COR-L47 (cell line): ENCODE data around the gene CCL7.

Experiments
- DNase-seq: peaks from one replicate; lab custom pipeline; 2025; lab: John Stamatoyannopoulos, UW

Gene CCL7

DNA sequence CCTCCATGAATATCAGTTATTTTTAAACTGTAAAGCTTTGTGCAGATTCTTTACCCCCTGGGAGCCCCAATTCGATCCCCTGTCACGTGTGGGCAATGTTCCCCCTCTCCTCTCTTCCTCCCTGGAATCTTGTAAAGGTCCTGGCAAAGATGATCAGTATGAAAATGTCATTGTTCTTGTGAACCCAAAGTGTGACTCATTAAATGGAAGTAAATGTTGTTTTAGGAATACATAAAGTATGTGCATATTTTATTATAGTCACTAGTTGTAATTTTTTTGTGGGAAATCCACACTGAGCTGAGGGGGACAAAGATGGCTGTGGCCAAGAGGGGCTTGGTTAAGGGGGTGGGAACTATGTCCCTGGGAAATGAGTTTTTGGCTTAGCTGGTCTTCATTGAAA lies 17.9 kb downstream of the CCL7 start:
- DNase-seq: no peak

DNA sequence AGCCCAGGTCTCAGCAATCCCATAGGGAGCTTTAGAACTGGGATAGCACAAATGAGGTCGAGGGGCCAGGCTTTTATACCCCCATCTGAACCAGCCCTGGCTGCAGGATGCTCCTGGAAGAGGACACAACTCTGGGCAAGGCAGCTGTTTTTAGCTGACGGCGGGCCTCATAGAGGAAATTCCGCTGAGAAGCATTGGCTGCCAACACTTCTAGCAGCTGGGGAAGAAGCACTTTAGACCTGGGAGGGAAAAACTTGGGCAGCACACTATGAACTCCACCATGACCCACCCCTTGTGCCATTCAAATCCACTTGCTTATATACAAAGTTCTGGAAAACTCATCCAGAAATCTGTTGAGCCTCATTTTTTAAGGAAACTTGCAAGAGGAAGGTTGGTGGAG lies 20.6 kb downstream of the CCL7 start:
- DNase-seq: no peak

DNA sequence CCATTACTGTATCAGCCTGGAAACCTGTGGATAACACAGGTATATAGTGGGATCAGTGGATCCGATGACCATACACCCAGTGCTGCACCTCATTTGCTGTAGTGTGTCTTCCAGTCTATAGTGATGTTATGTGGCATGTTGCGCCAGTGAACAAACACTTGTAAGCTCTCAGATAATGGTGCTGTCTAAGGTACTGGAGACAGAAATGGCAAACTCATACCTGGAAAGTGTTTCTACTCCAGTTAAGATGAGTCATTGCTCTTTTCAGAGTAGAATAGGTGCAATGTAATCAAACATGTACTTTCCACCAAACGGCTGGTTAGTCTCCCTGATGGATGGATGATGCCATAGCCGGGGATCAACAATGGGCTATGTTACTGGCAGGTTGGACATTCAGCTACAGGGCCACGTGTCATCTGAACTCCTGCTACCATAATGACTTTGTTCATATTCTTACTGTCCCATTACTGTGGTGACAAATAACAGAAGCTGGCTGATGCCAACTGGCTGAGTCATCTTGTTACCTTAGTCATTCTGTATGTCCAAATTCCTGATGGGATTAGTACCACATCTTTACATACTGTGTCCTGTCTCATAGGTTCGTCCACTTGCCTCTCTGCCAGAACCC lies 21.8 kb downstream of the CCL7 start:
- DNase-seq: no peak

DNA sequence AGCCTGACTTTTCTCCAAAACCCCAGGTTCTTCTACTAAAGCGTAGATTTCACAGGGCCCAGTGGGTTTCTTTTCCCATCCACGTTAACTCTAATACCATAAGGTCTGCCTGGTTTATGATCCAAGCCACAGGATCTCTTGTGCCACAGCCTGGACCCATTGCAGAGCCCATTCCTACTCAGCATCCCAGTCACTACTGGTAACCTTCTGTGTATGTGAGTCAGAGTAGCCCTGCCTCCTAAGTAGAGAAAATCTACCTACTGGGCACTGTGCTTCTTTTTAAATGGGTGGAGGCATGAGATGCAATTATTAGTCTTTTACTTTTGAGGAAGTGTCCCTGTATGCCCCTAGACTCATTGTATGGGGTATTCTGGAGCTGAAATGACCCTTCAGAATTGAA lies 29.0 kb downstream of the CCL7 start:
- DNase-seq: no peak

DNA sequence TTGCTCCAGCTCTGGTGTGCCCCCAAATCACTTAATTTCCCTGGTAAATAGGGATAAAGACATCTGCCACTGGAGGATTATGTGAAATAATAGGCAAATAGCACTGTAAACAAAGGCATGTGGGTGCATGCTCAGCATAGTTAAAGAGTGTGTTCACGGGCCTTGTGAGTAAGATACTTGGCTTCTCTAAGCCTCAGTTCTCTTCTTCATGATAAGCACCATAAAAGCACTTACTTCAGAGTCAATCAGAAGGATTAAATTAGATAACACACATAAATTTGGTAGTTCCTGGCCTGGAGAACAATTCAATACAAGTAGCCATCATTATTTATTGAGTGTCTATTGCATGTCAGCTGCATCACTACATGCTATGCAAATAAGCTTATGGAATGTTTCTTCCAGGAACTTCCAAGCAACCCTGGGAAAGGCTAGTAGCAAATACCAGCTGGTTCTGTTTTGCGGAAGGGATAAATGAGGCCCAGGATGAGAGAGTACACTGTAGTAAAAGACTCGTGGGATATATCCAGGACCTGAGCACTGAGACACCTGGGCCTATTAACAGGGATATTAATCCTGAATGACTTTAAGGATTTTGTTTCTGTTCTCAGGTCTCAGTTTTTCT lies 30.0 kb downstream of the CCL7 start:
- no peak for DNase-seq

DNA sequence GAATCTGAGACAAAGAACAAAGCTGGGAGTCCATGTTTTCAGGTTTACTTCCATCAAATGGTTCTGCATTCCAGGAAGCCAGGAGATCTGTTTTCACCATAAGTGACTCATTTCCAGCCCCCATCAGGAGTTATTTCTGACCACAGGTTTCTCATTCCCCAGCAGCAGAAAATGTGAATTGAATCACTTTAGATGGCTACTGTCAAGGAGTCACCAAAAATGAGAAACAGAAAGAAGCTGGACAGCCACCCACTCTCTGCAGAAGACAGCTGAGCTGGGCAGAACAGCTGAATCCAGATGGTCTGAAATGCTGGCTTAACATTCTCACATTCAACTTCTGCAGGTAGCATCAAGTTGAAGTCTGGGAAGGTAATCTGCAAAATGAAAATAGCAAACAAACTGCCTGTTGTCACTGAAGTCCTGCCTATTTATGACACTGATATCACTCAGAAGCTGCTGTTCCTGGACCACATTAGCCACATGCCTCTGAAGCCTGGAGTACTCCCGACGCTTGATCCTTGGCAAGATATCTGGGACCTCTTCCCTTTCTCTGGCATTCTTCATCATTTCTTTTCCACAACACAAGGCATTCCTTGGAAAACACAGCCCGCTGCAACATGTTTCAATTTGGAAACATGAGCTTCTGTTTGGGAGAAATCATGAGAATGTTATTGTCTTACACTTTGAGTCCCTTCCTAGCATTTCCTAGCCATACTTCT lies 30.8 kb downstream of the CCL7 start:
- DNase-seq: no peak

DNA sequence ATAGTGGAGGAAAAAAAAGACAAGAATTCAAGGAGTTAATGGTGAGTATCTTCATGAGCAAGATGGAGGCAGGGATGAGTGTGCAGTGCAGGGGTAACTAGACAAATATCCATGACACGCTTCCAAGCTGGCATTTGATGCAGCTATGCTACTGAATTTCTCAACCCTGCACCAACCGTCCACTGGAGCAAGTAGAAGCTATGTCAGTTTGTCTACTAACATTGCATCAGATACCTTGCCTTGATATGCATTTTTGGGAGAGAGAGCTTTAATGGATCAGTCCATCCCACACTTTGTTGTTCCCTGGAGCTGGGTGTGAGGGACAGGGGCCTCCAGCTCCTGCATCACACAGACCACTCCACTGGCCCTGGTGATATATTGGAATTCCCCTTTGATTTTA lies 32.0 kb downstream of the CCL7 start:
- DNase-seq: no peak

DNA sequence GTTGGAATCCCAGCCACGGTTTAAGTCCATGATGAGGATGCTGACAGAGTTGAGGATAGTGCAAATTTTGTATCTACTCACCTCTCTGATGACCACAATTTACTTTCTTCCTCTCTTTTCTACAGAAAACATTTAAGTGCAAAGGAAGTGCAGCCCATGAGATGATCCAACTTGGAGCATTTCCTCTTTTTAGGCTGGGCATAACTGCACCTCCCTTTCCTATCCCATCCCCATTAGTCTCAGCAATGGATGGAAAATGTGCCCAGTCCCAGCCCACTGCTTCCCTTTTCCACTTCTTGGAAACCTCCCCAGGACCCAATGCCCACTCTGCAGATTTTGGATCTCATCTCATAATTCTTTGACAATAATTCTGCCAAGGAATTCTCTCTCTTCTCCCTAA lies 32.6 kb downstream of the CCL7 start:
- no peak for DNase-seq

DNA sequence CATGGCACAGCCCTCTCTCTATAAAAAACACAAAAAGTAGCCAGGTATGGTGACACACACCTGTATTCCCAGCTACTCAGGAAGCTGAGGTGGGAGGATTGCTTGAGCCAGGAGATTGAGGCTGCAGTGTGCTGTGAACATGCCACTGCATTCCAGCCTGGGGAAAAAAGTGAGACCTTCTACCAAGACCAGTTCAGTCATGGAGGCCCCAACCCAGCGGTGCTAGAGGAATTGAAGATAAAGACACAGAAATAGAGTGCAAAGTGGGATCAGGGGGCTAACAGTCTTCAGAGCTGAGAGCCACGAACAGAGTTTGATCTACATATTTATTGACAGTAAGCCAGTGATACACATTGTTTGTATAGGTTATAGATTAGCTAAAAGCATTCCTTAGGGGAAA lies 33.6 kb downstream of the CCL7 start:
- no peak for DNase-seq

DNA sequence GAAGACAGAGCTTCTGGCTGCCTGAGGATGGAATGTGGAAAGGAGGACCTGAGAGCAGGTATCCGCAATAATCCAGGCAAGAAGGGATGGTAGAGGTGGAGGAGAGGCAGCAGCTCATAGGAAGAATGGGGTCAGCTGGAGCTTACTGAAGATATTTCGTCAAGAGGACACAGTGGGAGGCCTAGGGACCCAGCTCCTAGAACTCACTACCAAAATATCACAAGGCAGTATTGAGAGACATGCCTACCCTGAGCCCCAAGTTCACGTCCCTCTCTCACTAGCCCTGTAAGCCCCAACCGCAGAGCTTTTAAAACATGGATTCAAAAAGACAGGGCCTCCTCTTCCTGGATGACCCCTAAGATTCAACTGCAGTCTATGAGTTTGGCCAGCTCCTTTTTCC lies 35.0 kb downstream of the CCL7 start:
- DNase-seq: no peak

DNA sequence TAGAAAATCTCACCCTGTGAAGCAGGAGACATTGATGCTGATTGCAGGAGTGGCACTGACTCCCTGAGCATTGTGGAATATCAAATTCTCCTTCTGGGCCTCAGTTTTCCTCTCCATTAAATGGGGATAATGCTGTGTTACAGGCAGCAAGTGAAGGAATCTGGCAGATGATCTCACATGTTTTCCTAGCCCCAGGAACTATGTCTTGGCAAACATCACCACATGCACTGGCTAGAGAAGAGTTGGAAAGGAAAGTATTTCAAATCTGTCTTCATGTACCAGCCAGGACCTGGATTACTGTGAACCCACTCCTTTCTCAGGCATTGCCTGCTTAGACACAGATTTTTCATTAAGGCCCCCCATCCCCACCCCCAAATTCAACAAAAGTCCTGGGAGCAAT lies 35.6 kb downstream of the CCL7 start:
- DNase-seq: no peak

DNA sequence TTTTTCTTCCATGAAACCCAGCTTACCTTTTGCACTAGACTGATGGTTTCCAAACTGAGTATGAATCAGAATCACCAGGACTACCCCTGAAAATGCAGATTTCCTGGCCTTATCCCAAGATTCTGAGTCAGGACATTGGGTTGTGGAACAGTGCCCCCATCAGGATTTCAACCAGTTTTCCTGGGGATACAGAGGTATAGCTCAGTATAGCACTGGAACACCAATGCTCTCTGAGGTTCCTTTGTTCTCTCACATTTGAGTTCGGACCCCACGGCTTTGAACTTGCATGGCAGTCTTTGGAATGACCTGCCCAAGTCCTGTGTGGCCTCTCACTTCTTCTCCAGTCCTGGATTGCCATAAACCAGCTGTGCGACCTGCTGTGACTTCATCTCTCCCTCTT lies 36.4 kb downstream of the CCL7 start:
- DNase-seq: no peak

DNA sequence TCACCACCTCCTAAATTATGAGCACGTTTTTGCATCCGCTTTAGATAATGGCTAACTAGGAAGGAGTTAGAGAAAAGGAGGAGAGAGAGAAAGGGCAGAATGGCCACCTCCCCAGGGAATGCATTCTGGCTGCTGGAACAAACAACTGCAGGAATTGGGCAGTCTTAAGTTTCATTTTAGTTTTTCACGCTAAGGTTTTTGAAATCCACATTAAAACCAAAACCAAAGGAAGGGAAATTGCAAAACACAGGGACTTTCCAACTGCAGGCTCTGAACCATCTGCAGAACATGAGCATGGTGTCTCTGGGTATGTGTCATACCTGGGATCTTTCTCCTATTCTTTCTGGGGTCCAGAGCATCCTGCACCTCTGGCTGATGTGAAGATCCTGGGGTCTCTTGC lies 37.1 kb downstream of the CCL7 start:
- DNase-seq: no peak

DNA sequence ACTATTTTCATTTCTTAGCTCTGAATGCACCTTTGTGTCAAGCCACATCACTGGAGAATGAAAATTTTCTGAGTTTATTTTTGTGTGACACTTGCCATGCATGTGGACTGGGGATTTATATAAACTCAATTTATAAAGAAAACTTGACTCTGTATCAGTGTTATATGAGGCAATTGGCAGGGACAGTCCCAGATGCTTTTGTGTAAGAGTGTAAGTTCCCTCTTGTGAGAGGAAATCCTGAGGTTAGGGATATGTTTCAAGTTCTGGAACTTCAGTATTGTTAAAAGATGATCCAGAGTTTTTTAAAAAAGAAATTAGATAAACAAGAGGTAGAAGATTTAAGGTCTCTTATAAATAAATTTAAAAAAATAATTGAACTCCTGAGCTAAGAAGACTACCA lies 38.4 kb downstream of the CCL7 start:
- no peak for DNase-seq

DNA sequence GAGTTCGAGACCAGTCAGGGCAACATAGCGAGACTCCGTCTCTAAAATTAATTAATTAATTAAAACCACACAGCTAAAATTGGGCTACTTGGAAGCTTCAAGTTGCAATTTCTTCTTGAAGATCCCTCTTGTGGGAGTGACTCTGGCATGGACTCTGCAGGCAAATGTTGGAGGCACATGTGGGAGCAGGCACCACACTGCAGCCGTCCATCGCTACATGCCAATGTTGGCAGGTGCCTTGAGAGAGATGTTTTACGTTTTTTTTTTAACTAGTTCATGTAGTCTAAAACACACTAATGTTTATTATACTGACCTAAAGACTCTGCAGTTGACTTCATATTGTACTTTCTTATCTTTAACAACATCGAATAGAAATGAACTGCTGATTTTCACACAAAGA lies 41.3 kb downstream of the CCL7 start:
- no peak for DNase-seq

DNA sequence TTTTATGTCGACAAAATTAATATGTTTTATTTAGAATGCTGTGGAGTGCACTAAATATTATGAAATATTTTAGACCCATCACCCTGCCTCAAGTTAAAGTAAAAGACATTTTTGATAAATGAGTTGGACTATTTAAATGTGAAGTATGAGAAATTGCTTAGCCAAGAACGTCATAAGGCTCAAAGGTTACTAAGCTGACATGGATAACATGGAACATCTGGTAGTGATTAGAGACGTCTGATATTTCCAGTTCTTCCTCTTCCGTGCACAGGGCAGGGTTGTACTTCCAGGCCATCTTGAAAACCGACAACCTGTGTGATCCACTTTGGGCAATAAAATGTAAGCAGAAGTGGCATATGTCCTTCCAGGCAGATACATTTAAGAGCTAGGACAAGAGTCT lies 42.1 kb downstream of the CCL7 start:
- no peak for DNase-seq

DNA sequence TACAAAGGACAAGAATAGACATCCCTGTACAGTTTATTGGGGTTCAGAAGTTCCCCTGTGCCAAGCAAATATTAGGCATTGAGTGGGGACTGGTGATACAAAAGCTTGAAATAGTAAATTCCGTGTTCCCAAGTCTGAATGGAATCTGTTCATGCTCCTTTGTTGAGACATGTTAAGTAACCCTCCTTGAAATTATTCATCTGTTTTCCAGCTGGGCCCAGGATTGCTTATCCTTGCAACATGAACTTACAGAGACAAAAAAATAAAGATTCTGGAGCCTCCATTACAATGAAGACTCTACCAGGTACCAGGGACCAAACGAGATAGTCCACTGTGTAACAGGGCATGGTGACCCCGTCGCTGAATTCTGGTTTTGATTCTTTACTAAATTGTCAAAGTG lies 43.1 kb downstream of the CCL7 start:
- DNase-seq: no peak

DNA sequence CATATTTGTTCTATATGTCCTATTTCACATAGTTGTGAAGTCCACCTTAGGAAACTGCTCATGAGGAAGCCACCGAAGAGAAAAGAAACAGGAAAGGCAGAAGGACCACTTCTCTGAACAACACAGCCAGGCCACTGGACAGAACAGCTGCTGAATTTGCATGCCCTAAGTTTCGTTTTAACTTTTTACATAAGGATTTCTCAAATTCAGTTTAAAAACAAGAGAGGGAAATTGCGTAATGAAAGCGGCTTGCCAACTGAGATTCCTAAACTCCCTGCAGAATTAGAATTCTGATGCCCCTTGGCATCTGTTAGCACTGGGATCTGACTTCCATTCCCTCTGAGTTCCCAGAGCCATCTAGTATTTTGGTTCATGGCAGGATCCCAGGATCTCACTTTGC lies 44.3 kb downstream of the CCL7 start:
- no peak for DNase-seq

DNA sequence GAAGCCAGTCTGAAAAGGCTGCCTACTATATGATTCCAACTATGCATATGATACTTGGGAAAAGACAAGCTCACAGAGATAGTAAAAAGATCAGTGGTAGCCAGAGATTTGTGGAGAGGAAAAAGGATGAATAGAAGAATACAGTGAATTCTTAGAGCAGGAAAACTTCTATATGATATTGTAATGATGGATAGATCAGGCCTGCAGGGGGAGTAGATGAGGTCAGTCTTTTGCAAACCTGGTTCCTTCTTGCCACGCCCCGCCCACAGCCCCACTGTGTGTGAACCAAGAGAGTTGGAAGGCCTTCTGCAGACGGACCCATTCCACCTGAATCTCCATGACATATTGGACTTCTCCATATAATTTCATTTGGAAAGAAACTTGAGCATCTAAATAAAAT lies 48.5 kb downstream of the CCL7 start:
- no peak for DNase-seq

DNA sequence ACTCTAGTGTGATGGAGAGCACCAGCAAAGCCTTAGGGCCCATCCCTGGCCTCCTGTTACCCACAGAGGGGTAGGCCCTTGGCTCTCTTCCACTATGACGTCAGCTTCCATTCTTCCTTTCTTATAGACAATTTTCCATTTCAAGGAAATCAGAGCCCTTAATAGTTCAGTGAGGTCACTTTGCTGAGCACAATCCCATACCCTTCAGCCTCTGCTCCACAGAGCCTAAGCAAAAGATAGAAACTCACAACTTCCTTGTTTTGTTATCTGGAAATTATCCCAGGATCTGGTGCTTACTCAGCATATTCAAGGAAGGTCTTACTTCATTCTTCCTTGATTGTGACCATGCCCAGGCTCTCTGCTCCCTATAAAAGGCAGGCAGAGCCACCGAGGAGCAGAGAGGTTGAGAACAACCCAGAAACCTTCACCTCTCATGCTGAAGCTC lies 49.0 kb downstream of the CCL7 start, which contains the start of gene CCL8:
Gene CCL8, plus strand, starts transcription at position 397 of the 445 bp plus-strand sequence. CDS start 67 bp downstream, outside the sequence.
- no peak for DNase-seq
